Left cardiac atrium (tissue), 4 donors: Measurements from ENCODE around the gene TNFRSF1B. TPM values are rescaled to one million over a fixed set of nuclear protein-coding genes. Genes with fewer than 3 reads are reported as not detected.
A peak's percentile ranks its signal among the peaks of the same experiment; 100 is the strongest.

ENCODE experiments used
- ATAC-seq, 2 donors: fragments of 200-7000 bp; cut with Tn5 transposase; one replicate each; pipeline ENCODE4 v1.9.1; 2020; ENCODE audit warnings: mild to moderate bottlenecking in 2 of 2, moderate library complexity in 2 of 2
- DNase-seq: peaks from one replicate; pipeline ENCODE4 v3.0.0-alpha.2; 2020
- intact Hi-C, 2 donors: fragments of 100-400 bp; cut with DNase I; formaldehyde crosslinking; loops; one replicate each; pipeline versions ENCODE4 v1.14.1 to v1.15.1; 2022 to 2023
- microRNA-seq, 2 donors: library from miRNA; unstranded; fragments of <30 nt; microRNA quantifications; one replicate each; pipeline ENCODE4 v1.2.0, GENCODE V29; 2020
- total RNA-seq, 2 donors: library from RNA; stranded (reverse); fragmentation: NEBNext Ultra II Directional; extraction: Animal tissue kit (Norgen Biotek cat#: 25700); gene quantifications; one replicate each; pipeline ENCODE4 v1.2.1, GENCODE V29; 2021
- donor health status: DM: no; HTN: yes; CAD: no.
- donor health status: DM: no; HTN: yes; CAD: no; lungs with severe emphysema.
- donor health status: DM: yes; HTN: yes; CAD: no.
- donor health status: Dilated cardiomyopathy.

TNFRSF1B gene
- total RNA-seq, 2 donors from 2014 or later: 28.3 to 28.5 TPM

GRCh38 chr1:12230549-12231275 is 63.9 kb downstream of the TNFRSF1B start:
- intact Hi-C loops: no loop called here
- peak; percentile 80 to 83 for ATAC-seq
- peak; percentile 70 for DNase-seq

- ATAC-seq: no peak
- intact Hi-C loops: no loop called here
- DNase-seq: no peak
These were observed 64.4 kb downstream of the TNFRSF1B start for GRCh38 chr1:12231276-12231595.

GRCh38 chr1:12232221-12232620 is 65.4 kb downstream of the TNFRSF1B start:
- DNase-seq (no peak), ATAC-seq (peak in 1 of 2 donors; percentile 54)
- intact Hi-C loops: no loop called here

GRCh38 chr1:12244078-12244477 is 77.3 kb downstream of the TNFRSF1B start:
- intact Hi-C loops: no loop called here
- DNase-seq: no peak

GRCh38 chr1:12244585-12244984 is 77.8 kb downstream of the TNFRSF1B start:
- no peak for ATAC-seq
- intact Hi-C loops: no loop called here
- DNase-seq: no peak

More at GRCh38 chr1:12244078-12244477, 77.3 kb downstream of the TNFRSF1B start:
- no peak for ATAC-seq

GRCh38 chr1:12245116-12245515 is 78.3 kb downstream of the TNFRSF1B start:
- ATAC-seq: no peak
- DNase-seq: no peak
- intact Hi-C loops: no loop called here

- DNase-seq: no peak
- no peak for ATAC-seq
- intact Hi-C loops: no loop called here
These were observed 78.9 kb downstream of the TNFRSF1B start for GRCh38 chr1:12245733-12246132.

- no peak for DNase-seq
- intact Hi-C loops: no loop called here
- no peak for ATAC-seq
These were observed 79.8 kb downstream of the TNFRSF1B start for GRCh38 chr1:12246584-12246983.

- ATAC-seq (no peak), DNase-seq (no peak)
- intact Hi-C loops: no loop called here
These were observed 82.4 kb downstream of the TNFRSF1B start for GRCh38 chr1:12249181-12249580.

- intact Hi-C loops: no loop called here
- ATAC-seq: no peak
These were observed 83.0 kb downstream of the TNFRSF1B start for GRCh38 chr1:12249748-12250147.

GRCh38 chr1:12251442-12251841 is 84.7 kb downstream of the TNFRSF1B start:
- intact Hi-C loops: no loop called here
- ATAC-seq (no peak), DNase-seq (no peak)

More at GRCh38 chr1:12249748-12250147, 83.0 kb downstream of the TNFRSF1B start:
- DNase-seq: no peak

GRCh38 chr1:12255913-12256312 is 89.1 kb downstream of the TNFRSF1B start:
- ATAC-seq: no peak
- DNase-seq: no peak
- intact Hi-C loops: no loop called here

- DNase-seq: no peak
- ATAC-seq: no peak
- intact Hi-C loops: no loop called here
These were observed 91.5 kb downstream of the TNFRSF1B start for GRCh38 chr1:12258272-12258671.

Small RNAs within 50 kb of the gene (microRNA-seq; reads per million reads assigned to microRNA genes)
- gene MIR4632 (0.20 to 0.82 reads per million in 2 donors), gene MIR7846 (0 to 1.4 reads per million in 2 donors)

Other genes starting within 250 kb of the TNFRSF1B start
- 10 to 100 TPM; 31.2 to 36.2 TPM for gene KIAA2013, start 240.6 kb upstream of the TNFRSF1B start, total RNA-seq
- 10 to 100 TPM; 70.3 to 83.7 TPM for gene PLOD1, start 232.3 kb upstream of the TNFRSF1B start, total RNA-seq
- 100 to 1,000 TPM; 442 to 451 TPM for gene MFN2, start 186.5 kb upstream of the TNFRSF1B start, total RNA-seq
- 10 to 100 TPM; 18.3 to 20.3 TPM for gene MIIP, start 147.5 kb upstream of the TNFRSF1B start, total RNA-seq
- gene TNFRSF8, start 103.7 kb upstream of the TNFRSF1B start, total RNA-seq: 1 to 10 TPM; 2.2 to 3.3 TPM
- 10 to 100 TPM; 43.1 to 50.6 TPM for gene VPS13D, start 63.0 kb downstream of the TNFRSF1B start, total RNA-seq